Measurements from ENCODE around the gene NPIPB6. TPM values are rescaled to one million over a fixed set of nuclear protein-coding genes. Genes with fewer than 3 reads are reported as not detected.

NPIPB6 gene
- total RNA-seq, 1 donor from 2014 or later: 8.7 TPM

DNA sequence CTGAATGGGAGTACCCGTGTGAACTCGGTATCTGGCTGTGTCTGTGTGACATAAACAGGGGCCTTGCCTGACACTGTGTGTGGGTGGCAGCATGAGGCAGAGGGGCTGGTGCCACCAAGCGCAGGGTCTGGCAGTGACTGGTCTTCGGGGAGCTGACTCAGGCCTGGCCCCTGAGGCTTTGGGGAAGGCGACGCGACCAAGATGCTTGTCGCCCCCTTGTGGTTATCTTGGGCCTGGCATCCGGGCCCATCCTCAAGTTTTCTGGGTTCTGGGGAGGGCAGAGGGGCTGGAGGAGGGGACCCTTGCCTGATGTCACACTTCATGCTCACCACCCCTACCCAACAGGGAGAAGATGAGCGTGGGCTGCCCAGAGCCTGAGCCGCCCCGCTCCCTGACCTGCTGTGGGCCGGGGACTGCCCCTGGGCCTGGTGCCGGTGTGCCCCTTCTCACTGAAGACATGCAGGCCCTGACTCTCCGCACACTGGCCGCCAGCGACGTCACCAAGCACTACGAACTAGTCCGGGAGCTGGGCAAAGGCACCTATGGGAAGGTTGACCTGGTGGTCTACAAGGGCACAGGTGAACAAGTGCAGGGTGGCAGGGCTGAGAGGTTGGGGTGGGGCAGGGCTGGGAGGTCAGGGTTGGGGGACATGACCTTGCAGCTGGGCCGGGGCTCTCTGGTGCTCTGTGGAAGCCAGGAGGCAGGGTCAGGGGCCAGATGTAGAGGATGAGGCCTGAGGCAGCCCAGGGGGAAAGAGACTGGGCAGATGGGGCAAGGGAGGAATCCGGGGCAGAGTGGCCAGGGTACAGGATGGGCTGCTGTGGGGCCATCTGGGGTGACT lies 46.0 kb downstream of the NPIPB6 start:
- no peaks in the 10 kb centered on the region for H3K27me3 Mint-ChIP-seq (ENCODE audit: low read depth)
- H3K27ac Mint-ChIP-seq: peak overlapping the region; percentile 39
- no peaks in the 10 kb centered on the region for H3K4me1 Mint-ChIP-seq
- H3K9me3 Mint-ChIP-seq: no peaks in the 10 kb centered on the region
- H3K36me3 Mint-ChIP-seq: peaks cover 25% of the 10 kb centered on the region
- TF ChIP-seq CTCF (IDR thresholded peaks at IDR 0.05; ENCODE audit: unreplicated experiment): peak; percentile 88
- DNase-seq (ENCODE audit: low spot score in 2 of 2, unreplicated experiment in 2 of 2): peak in 1 of 2 experiments; percentile 73
- no peak overlapping the region for H3K4me3 Mint-ChIP-seq

DNA sequence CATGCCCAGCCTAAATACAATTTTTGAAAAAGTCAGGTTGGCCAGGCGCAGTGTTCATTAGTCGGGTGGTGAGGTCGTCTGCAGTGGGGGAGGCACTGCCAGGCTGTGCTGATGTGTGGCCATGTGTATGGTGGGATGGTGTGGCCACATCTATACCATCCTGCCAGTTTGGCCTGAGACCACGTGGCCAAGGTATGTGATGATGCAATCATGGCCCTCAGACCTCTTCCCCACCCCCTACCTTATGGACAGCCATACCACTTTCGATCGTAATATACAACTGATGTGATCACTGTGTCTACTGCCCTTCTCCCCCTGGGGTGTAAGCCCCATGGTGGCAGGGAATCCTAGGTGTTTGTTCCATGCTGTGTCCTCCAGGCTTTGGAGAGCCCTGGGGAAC lies 47.3 kb downstream of the NPIPB6 start:
- no peak overlapping the region for H3K4me3 Mint-ChIP-seq
- H3K27me3 Mint-ChIP-seq (ENCODE audit: low read depth): no peaks in the 10 kb centered on the region
- no peaks in the 10 kb centered on the region for H3K9me3 Mint-ChIP-seq
- no peaks in the 10 kb centered on the region for H3K4me1 Mint-ChIP-seq
- no peak overlapping the region for H3K27ac Mint-ChIP-seq
- no peak for TF ChIP-seq CTCF (IDR thresholded peaks at IDR 0.05; ENCODE audit: unreplicated experiment)
- H3K36me3 Mint-ChIP-seq: peaks cover 27% of the 10 kb centered on the region
- no peak for DNase-seq (ENCODE audit: low spot score in 2 of 2, unreplicated experiment in 2 of 2)

GRCh38 chr16:28313587-28313986 lies 49.7 kb downstream of the NPIPB6 start:
- Mint-ChIP-seq H3K36me3 (peaks cover 28% of the 10 kb centered on the region), H3K9me3 (no peaks in the 10 kb centered on the region), H3K27me3 (ENCODE audit: low read depth) (no peaks in the 10 kb centered on the region), H3K4me3 (no peak overlapping the region), H3K27ac (no peak overlapping the region), H3K4me1 (no peaks in the 10 kb centered on the region)
- TF ChIP-seq CTCF (IDR thresholded peaks at IDR 0.05; ENCODE audit: unreplicated experiment): no peak
- DNase-seq (ENCODE audit: low spot score in 2 of 2, unreplicated experiment in 2 of 2): no peak

DNA sequence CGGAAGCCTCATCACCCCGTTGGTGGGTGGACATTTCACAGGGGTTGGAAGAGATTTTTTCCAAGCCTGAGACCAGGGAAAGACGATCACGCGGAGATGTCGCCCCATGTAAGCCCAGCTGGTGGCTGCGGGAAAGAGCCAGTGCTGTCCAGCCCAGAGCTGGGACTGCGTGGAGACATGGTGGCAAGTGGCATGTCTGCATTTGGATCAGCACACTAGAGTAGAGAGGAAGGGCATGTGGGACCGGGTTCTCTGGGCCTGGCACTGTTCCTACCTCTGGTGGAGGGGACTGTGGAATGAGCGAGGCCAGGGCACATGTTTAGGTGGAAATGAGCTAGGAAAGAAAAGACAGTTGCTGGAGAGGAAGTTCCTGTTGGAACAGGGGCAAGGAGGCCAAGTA lies 51.0 kb downstream of the NPIPB6 start:
- H3K4me3 Mint-ChIP-seq: no peak overlapping the region

GRCh38 chr16:28311913-28312312 lies 51.4 kb downstream of the NPIPB6 start:
- TF ChIP-seq CTCF (IDR thresholded peaks at IDR 0.05; ENCODE audit: unreplicated experiment): no peak
- Mint-ChIP-seq H3K9me3 (no peaks in the 10 kb centered on the region), H3K4me1 (no peaks in the 10 kb centered on the region), H3K27me3 (ENCODE audit: low read depth) (no peaks in the 10 kb centered on the region), H3K4me3 (no peak overlapping the region), H3K36me3 (peaks cover 24% of the 10 kb centered on the region), H3K27ac (no peak overlapping the region)
- DNase-seq (ENCODE audit: low spot score in 2 of 2, unreplicated experiment in 2 of 2): no peak

More for the DNA sequence above, 51.0 kb downstream of the NPIPB6 start:
- Mint-ChIP-seq H3K27me3 (ENCODE audit: low read depth) (no peaks in the 10 kb centered on the region), H3K27ac (no peak overlapping the region), H3K4me1 (no peaks in the 10 kb centered on the region), H3K36me3 (peaks cover 25% of the 10 kb centered on the region), H3K9me3 (no peaks in the 10 kb centered on the region)
- no peak for DNase-seq (ENCODE audit: low spot score in 2 of 2, unreplicated experiment in 2 of 2)
- no peak for TF ChIP-seq CTCF (IDR thresholded peaks at IDR 0.05; ENCODE audit: unreplicated experiment)
